GM23338 (cell line): ENCODE data around the gene CALR. TPM values are rescaled to one million over a fixed set of nuclear protein-coding genes. Genes with fewer than 3 reads are reported as not detected.

Experiments used
- ATAC-seq: fragments of 200-7000 bp; cut with Tn5 transposase; 3 replicates; pipeline ENCODE4 v1.9.1; 2020
- DNase-seq: peaks from one replicate; pipeline ENCODE4 v3.0.0-alpha.2; 2015; ENCODE audit warnings: low spot score
- H2AFZ ChIP-seq: fragments of 200-600 bp; sonication (generic); 2 replicates; pipeline ENCODE4 v1.8.0; 2016; ENCODE audit warnings: antibody characterized with exemption, mild to moderate bottlenecking, moderate library complexity
- H3F3A ChIP-seq: fragments of 200-600 bp; sonication (generic); replicated peaks from 2 replicates; pipeline ENCODE4 v1.8.0; 2017; ENCODE audit warnings: antibody characterized with exemption, mixed run types, low read depth
- H3K27ac ChIP-seq: fragments of 200-600 bp; sonication (generic); 2 replicates; pipeline ENCODE4 v1.6.1; 2016; ENCODE audit warnings: low read depth
- H3K27me3 ChIP-seq: fragments of 200-600 bp; sonication (generic); 2 replicates; pipeline ENCODE4 v1.8.0; 2016; ENCODE audit warnings: mild to moderate bottlenecking, mixed run types, moderate library complexity; ENCODE audit not compliant: insufficient read depth
- H3K36me3 ChIP-seq: fragments of 200-600 bp; sonication (generic); 2 replicates; pipeline ENCODE4 v1.8.0; 2016; ENCODE audit warnings: mild to moderate bottlenecking; ENCODE audit not compliant: insufficient read depth
- H3K4me1 ChIP-seq: fragments of 200-600 bp; sonication (generic); 2 replicates; pipeline ENCODE4 v1.8.0; 2016; ENCODE audit warnings: mild to moderate bottlenecking, moderate library complexity; ENCODE audit not compliant: insufficient read depth
- H3K4me2 ChIP-seq: fragments of 200-600 bp; sonication (generic); 2 replicates; pipeline ENCODE4 v1.7.1; 2017; ENCODE audit warnings: mixed run types
- H3K4me3 ChIP-seq: fragments of 200-600 bp; sonication (generic); 2 replicates; pipeline ENCODE4 v1.6.1; 2016; ENCODE audit warnings: mixed run types
- H3K79me2 ChIP-seq: fragments of 200-600 bp; sonication (generic); replicated peaks from 2 replicates; pipeline ENCODE4 v1.8.0; 2017; ENCODE audit warnings: mild to moderate bottlenecking; ENCODE audit not compliant: insufficient read depth
- H3K9me2 ChIP-seq: fragments of 200-600 bp; sonication (generic); 2 replicates; pipeline ENCODE4 v1.8.0; 2017; ENCODE audit not compliant: insufficient read depth
- H4K20me1 ChIP-seq: fragments of 200-600 bp; sonication (generic); replicated peaks from 2 replicates; pipeline ENCODE4 v1.8.0; 2017; ENCODE audit warnings: mild to moderate bottlenecking; ENCODE audit not compliant: insufficient read depth
- H3K27ac Mint-ChIP-seq: 2 replicates; pipeline ENCODE4 v1.8.0; 2020; ENCODE audit warnings: inconsistent platforms, mild to moderate bottlenecking, moderate library complexity, mixed read lengths
- H3K27me3 Mint-ChIP-seq: 3 replicates; pipeline ENCODE4 v1.8.0; 2022; ENCODE audit warnings: low read depth, mild to moderate bottlenecking, moderate library complexity, mixed read lengths, inconsistent platforms; ENCODE audit not compliant: insufficient read depth, poor library complexity
- H3K36me3 Mint-ChIP-seq: 3 replicates; pipeline ENCODE4 v1.8.0; 2021; ENCODE audit warnings: low read depth, mild to moderate bottlenecking, inconsistent platforms, moderate library complexity, mixed read lengths
- H3K4me1 Mint-ChIP-seq: 3 replicates; pipeline ENCODE4 v1.8.0; 2020; ENCODE audit warnings: mild to moderate bottlenecking, inconsistent platforms, mixed read lengths
- H3K4me3 Mint-ChIP-seq: 3 replicates; pipeline ENCODE4 v1.8.0; 2021; ENCODE audit warnings: moderate library complexity, mild to moderate bottlenecking, inconsistent platforms, mixed read lengths
- H3K9me3 Mint-ChIP-seq: 3 replicates; pipeline ENCODE4 v1.8.0; 2020; ENCODE audit warnings: moderate library complexity, mild to moderate bottlenecking, inconsistent platforms, mixed read lengths
- CREB1 ChIP-seq: fragments of 250-450 bp; sonication (Bioruptor Pico); IDR thresholded peaks from 2 replicates; pipeline ENCODE4 v1.5.0; 2020; ENCODE audit warnings: low read depth, mild to moderate bottlenecking, moderate library complexity
- EZH2 ChIP-seq: fragments of 200-600 bp; sonication (generic); IDR thresholded peaks from one replicate; pipeline ENCODE4 v1.8.0; 2017; ENCODE audit warnings: antibody characterized with exemption, mild to moderate bottlenecking, low read depth; ENCODE audit not compliant: unreplicated experiment
- EZH2phosphoT487 ChIP-seq: fragments of 200-600 bp; sonication (generic); IDR thresholded peaks from one replicate; pipeline ENCODE4 v1.8.1; 2018; ENCODE audit warnings: antibody characterized with exemption; ENCODE audit not compliant: unreplicated experiment
- NANOG ChIP-seq: IDR thresholded peaks from 2 replicates; pipeline ENCODE4 v1.6.1; 2016; ENCODE audit warnings: antibody characterized with exemption, borderline replicate concordance
- POLR2AphosphoS5 ChIP-seq: IDR thresholded peaks from 2 replicates; pipeline ENCODE4 v1.6.1; 2016; ENCODE audit warnings: antibody characterized with exemption, low read depth
- STAT1 ChIP-seq: IDR thresholded peaks from one replicate; pipeline ENCODE4 v1.6.1; 2016; ENCODE audit warnings: antibody characterized with exemption; ENCODE audit not compliant: unreplicated experiment
- ZNF114 ChIP-seq: fragments of 250-450 bp; sonication (Bioruptor Pico); IDR thresholded peaks from 2 replicates; pipeline ENCODE4 v1.5.0; 2020; ENCODE audit warnings: mild to moderate bottlenecking, moderate library complexity
- ZNF331 ChIP-seq: fragments of 250-450 bp; sonication (Bioruptor Pico); IDR thresholded peaks from 2 replicates; pipeline ENCODE4 v1.5.0; 2020; ENCODE audit warnings: low read depth, mild to moderate bottlenecking, moderate library complexity
- polyA plus RNA-seq: library from polyadenylated mRNA; unstranded; fragments of >200 nt; fragmentation: Nextera tagmentation; extraction: Ambion mirVana; gene quantifications from 2 replicates; pipeline ENCODE4 v1.2.1, GENCODE V29; 2016
- total RNA-seq: library from RNA; depleted of rRNA; stranded (reverse); fragments of >200 nt; shearing (Covaris generic); gene quantifications from 2 replicates; pipeline ENCODE4 v1.2.3, GENCODE V29; 2014
- TF ChIP-seq, protein P1 (sequence below): IDR thresholded peaks from one replicate; pipeline ENCODE4 v1.6.1; 2018; ENCODE audit warnings: antibody characterized with exemption; ENCODE audit not compliant: unreplicated experiment
- TF ChIP-seq, protein P2 (sequence below): IDR thresholded peaks from 2 replicates; pipeline ENCODE4 v1.6.1; 2016; ENCODE audit warnings: antibody characterized with exemption

CALR gene
- total and polyA plus RNA-seq, 2 experiments from 2014 or later = 760 to 1,131 TPM

DNA sequence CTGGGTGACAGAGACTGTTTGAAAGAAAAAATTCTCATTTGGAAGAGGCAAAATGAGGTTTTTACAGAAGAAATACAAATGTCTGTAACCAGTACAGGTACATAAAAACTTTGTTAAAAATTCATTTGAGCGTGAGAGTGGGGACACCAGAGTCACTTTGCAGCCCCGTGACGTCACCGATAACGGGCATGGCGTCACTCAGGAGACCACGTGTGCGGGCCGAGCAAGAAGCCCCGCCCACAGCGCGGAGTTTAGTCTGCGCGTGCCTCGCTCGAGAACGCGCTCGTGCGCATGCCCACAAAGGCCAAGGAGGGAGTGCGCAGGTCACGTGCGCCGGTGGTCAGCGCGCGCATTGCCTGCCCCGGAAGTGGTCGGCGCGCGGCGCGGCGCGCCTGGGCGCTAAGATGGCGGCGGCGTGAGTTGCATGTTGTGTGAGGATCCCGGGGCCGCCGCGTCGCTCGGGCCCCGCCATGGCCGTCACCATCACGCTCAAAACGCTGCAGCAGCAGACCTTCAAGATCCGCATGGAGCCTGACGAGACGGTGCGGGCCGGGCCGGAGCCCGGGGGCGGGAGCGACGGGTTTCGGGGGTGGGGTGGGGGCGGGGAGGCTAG lies 7.2 kb downstream of the CALR start, which contains the start of gene RAD23A:
RAD23A (plus strand) TSS at position 384 of the 613 bp plus-strand sequence; CDS start at position 471, 87 bp downstream.
- H3K4me2 ChIP-seq = peak within 1 kb of the TSS; percentile 82

DNA sequence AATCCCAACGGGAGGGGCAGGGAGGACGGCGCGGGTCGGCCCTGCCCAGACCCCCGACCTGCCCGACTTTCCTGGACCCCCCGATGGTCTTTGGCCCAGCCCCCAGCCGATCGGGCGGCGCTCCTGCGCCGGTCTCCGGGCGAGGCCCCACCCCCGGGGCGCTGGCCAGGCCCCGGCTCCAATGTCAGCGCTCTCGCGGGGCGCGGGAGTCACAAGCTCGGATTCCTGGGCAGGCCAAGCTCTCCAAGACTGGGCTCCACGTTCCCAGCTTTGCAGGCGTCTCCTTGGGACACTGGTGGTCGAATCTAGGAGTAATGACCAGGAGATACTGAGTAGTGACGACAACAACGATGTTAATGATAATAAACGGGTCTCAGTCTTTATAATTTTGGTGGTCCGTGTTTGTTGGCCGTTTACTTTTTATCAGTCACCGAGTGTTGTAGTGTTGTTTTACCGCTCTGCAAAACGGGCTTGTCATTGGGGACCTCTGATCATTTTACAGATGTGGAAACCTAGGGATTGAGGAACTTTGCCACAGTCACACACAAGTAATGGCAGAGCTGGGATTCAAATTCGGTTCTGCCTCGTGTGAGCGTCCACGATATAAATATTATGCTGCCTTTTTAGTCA lies 7.8 kb downstream of the CALR start:
- peaks cover 88% of the 10 kb centered on the region for H3K36me3 Mint-ChIP-seq
- Histone ChIP-seq H3K4me3 (peak overlapping the region; percentile 77), H3K27ac (peak overlapping the region; percentile 98), H4K20me1 (peaks cover 20% of the 10 kb centered on the region), H3K4me1 (peaks cover 14% of the 10 kb centered on the region), H3K9me2 (no peaks in the 10 kb centered on the region), H3K4me2 (peak overlapping the region; percentile 82), H3K27me3 (no peaks in the 10 kb centered on the region), H3K36me3 (peaks cover 47% of the 10 kb centered on the region), H3F3A (peaks cover 47% of the 10 kb centered on the region), H3K79me2 (peaks cover 23% of the 10 kb centered on the region), H2AFZ (no peak overlapping the region)
- DNase-seq = peak; percentile 95
- peaks cover 11% of the 10 kb centered on the region for H3K4me1 Mint-ChIP-seq
- peak overlapping the region; percentile 95 for H3K4me3 Mint-ChIP-seq
- peak; percentile 87 for ATAC-seq
- H3K9me3 Mint-ChIP-seq = no peaks in the 10 kb centered on the region; the same call in 1 of the 3 replicates
- peaks cover 28% of the 10 kb centered on the region for H3K27me3 Mint-ChIP-seq
- peak overlapping the region; percentile 99 for H3K27ac Mint-ChIP-seq
- no peak for TF ChIP-seq STAT1
- TF ChIP-seq ZNF114 = no peak

More for the DNA sequence above, 7.2 kb downstream of the CALR start, which contains the start of gene RAD23A:
- Histone ChIP-seq H3K4me3 (peak within 1 kb of the TSS; percentile 77), H3K9me2 (no peaks in the 10 kb centered on the region), H3K36me3 (peaks cover 50% of the 10 kb centered on the region), H3K79me2 (peaks cover 29% of the 10 kb centered on the region), H3K4me1 (peaks cover 14% of the 10 kb centered on the region), H4K20me1 (peaks cover 25% of the 10 kb centered on the region), H3K27me3 (no peaks in the 10 kb centered on the region), H3K27ac (peak within 1 kb of the TSS; percentile 98), H3F3A (peaks cover 54% of the 10 kb centered on the region), H2AFZ (no peak within 1 kb of the TSS)
- Mint-ChIP-seq H3K9me3 (no peaks in the 10 kb centered on the region; the same call in 2 of the 3 replicates), H3K4me1 (peaks cover 15% of the 10 kb centered on the region), H3K27me3 (peaks cover 31% of the 10 kb centered on the region), H3K36me3 (peaks cover 88% of the 10 kb centered on the region), H3K27ac (peak within 1 kb of the TSS; percentile 99), H3K4me3 (peak within 1 kb of the TSS; percentile 95)
- TF ChIP-seq EZH2 (no peak), NANOG (no peak), POLR2AphosphoS5 (peak; percentile 80), ZNF331 (0 out of 2 replicates have a peak, but pooled peaks have one; percentile 16), CREB1 (CRISPR knock-in tag) (peak; percentile 100), EZH2phosphoT487 (no peak)
- TF ChIP-seq, protein P1, sequence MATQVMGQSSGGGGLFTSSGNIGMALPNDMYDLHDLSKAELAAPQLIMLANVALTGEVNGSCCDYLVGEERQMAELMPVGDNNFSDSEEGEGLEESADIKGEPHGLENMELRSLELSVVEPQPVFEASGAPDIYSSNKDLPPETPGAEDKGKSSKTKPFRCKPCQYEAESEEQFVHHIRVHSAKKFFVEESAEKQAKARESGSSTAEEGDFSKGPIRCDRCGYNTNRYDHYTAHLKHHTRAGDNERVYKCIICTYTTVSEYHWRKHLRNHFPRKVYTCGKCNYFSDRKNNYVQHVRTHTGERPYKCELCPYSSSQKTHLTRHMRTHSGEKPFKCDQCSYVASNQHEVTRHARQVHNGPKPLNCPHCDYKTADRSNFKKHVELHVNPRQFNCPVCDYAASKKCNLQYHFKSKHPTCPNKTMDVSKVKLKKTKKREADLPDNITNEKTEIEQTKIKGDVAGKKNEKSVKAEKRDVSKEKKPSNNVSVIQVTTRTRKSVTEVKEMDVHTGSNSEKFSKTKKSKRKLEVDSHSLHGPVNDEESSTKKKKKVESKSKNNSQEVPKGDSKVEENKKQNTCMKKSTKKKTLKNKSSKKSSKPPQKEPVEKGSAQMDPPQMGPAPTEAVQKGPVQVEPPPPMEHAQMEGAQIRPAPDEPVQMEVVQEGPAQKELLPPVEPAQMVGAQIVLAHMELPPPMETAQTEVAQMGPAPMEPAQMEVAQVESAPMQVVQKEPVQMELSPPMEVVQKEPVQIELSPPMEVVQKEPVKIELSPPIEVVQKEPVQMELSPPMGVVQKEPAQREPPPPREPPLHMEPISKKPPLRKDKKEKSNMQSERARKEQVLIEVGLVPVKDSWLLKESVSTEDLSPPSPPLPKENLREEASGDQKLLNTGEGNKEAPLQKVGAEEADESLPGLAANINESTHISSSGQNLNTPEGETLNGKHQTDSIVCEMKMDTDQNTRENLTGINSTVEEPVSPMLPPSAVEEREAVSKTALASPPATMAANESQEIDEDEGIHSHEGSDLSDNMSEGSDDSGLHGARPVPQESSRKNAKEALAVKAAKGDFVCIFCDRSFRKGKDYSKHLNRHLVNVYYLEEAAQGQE = no peak
- TF ChIP-seq, protein P2, sequence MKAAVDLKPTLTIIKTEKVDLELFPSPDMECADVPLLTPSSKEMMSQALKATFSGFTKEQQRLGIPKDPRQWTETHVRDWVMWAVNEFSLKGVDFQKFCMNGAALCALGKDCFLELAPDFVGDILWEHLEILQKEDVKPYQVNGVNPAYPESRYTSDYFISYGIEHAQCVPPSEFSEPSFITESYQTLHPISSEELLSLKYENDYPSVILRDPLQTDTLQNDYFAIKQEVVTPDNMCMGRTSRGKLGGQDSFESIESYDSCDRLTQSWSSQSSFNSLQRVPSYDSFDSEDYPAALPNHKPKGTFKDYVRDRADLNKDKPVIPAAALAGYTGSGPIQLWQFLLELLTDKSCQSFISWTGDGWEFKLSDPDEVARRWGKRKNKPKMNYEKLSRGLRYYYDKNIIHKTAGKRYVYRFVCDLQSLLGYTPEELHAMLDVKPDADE = peak; percentile 80
- DNase-seq (peak; percentile 99), ATAC-seq (peak; percentile 80)
